Body of pancreas (tissue), 4 donors: ENCODE data around the gene ETHE1. TPM values are rescaled to one million over a fixed set of nuclear protein-coding genes. Genes with fewer than 3 reads are reported as not detected.
"Not testable (repeated sequence)": the region's sequence is repeated elsewhere in the genome, so short reads cannot be mapped to it uniquely, and the experiment has no call there.

Source experiments
- ATAC-seq: fragments of 150-250 bp; one replicate; pipeline ENCODE4 v1.9.1; 2016
- DNase-seq, 4 donors: peaks; one replicate each; pipeline ENCODE4 v3.0.0-alpha.2; 2019
- H3K27ac ChIP-seq, 4 donors: fragments of 200-600 bp; sonication (generic); 1 replicate in 3 of 4; 2 replicates in 1 of 4; pipeline versions ENCODE4 v1.5.1 to v1.6.1; 2016 to 2019; ENCODE audit warnings: mild to moderate bottlenecking in 1 of 4, mixed read lengths in 1 of 4, moderate library complexity in 1 of 4
- H3K27me3 ChIP-seq, 2 donors: fragments of 200-600 bp; sonication (generic); one replicate each; pipeline ENCODE4 v1.6.0; 2016; ENCODE audit warnings: mild to moderate bottlenecking in 1 of 2
- H3K36me3 ChIP-seq, 2 donors: fragments of 200-600 bp; sonication (generic); replicated peaks in 1 of 2; 2 replicates each; pipeline ENCODE4 v1.5.1; 2016; ENCODE audit warnings: low read depth in 2 of 2; ENCODE audit not compliant: insufficient read depth in 1 of 2
- H3K4me1 ChIP-seq: fragments of 200-600 bp; sonication (generic); one replicate; pipeline ENCODE4 v1.6.0; 2016
- H3K4me3 ChIP-seq, 2 donors: fragments of 200-600 bp; sonication (generic); 1 replicate in 1 of 2; 2 replicates in 1 of 2; pipeline ENCODE4 v1.5.1; 2016 to 2019
- H3K9me3 ChIP-seq, 3 donors: fragments of 200-600 bp; sonication (generic); 1 replicate in 2 of 3; 2 replicates in 1 of 3; pipeline ENCODE4 v1.5.1; 2016
- CTCF ChIP-seq, 7 experiments: fragments of 450-650 bp in 4 of 7; fragments of 200-600 bp in 3 of 7; sonication (generic) in 3 of 7; IDR thresholded peaks; one replicate each; pipeline ENCODE4 v1.5.1; 2016 to 2019; ENCODE audit warnings: antibody characterized with exemption in 7 of 7
- POLR2A ChIP-seq, 3 donors: fragments of 450-650 bp; IDR thresholded peaks; one replicate each; pipeline ENCODE4 v1.6.1; 2016; ENCODE audit warnings: antibody characterized with exemption in 3 of 3, mild to moderate bottlenecking in 2 of 3
- WGBS, 2 donors: methylation state at CpG; one replicate each; pipeline ENCODE4 v1.1.5; 2017; 5-methylcytosine and 5-hydroxymethylcytosine counted together
- intact Hi-C: fragments of 100-400 bp; cut with DNase I; formaldehyde crosslinking; loops from one replicate; pipeline ENCODE4 v1.15.1; 2023
- total RNA-seq, 2 donors: library from RNA; depleted of rRNA; stranded (reverse); fragments of >200 nt; gene quantifications; one replicate each; pipeline ENCODE4 v1.1.0, GENCODE V29; 2016

Gene ETHE1
- total RNA-seq, 2 donors from 2014 or later = 21.1 to 29.8 TPM

GRCh38 chr19:43519436-43520088 lies 7.4 kb downstream of the ETHE1 start:
- Histone ChIP-seq H3K27me3 (no peaks in the 10 kb centered on the region), H3K9me3 (no peaks in the 10 kb centered on the region), H3K4me3 (no peak overlapping the region), H3K4me1 (peaks cover 1% of the 10 kb centered on the region), H3K36me3 (no peaks in the 10 kb centered on the region), H3K27ac (no peak overlapping the region)
- ATAC-seq = peak; percentile 77
- intact Hi-C loops = loop anchor here (2.0 kb wide), 1 partner anchor 73 kb away; no protein-coding TSS in a partner anchor
- no peak for TF ChIP-seq POLR2A (IDR thresholded peaks at IDR 0.05)
- TF ChIP-seq CTCF (IDR thresholded peaks at IDR 0.05) = peak; percentile 73 to 90 (median 86)
- 42 to 45% methylated on average over 10 of the region's 10 CpGs for WGBS, 2 donors
- peak; percentile 81 to 86 (median 82) for DNase-seq

GRCh38 chr19:43518051-43518450 lies 8.9 kb downstream of the ETHE1 start:
- DNase-seq (no peak), ATAC-seq (no peak)
- WGBS, 2 donors = 90 to 93% methylated on average over 3 to 4 of the region's 4 CpGs
- no peaks in the 10 kb centered on the region for H3K36me3 ChIP-seq
- H3K27me3 ChIP-seq = no peaks in the 10 kb centered on the region
- no peak overlapping the region for H3K4me3 ChIP-seq
- H3K4me1 ChIP-seq = no peaks in the 10 kb centered on the region
- intact Hi-C loops = loop anchor here (2.0 kb wide), 1 partner anchor 71 kb away; no protein-coding TSS in a partner anchor
- no peak for TF ChIP-seq CTCF (IDR thresholded peaks at IDR 0.05)
- TF ChIP-seq POLR2A (IDR thresholded peaks at IDR 0.05) = no peak
- no peak overlapping the region for H3K27ac ChIP-seq
- no peaks in the 10 kb centered on the region for H3K9me3 ChIP-seq

GRCh38 chr19:43512399-43512798 lies 14.6 kb downstream of the ETHE1 start:
- ATAC-seq, H3K27ac ChIP-seq, H3K4me1 ChIP-seq, intact Hi-C loops, H3K27me3 ChIP-seq, H3K4me3 ChIP-seq, DNase-seq, H3K9me3 ChIP-seq, H3K36me3 ChIP-seq: not testable (repeated sequence)

GRCh38 chr19:43511324-43511723 lies 15.7 kb downstream of the ETHE1 start:
- Histone ChIP-seq H3K36me3 (peaks cover 0 to 2% of the 10 kb centered on the region in 2 donors), H3K9me3 (no peaks in the 10 kb centered on the region), H3K27ac (no peak overlapping the region), H3K27me3 (no peaks in the 10 kb centered on the region), H3K4me1 (no peaks in the 10 kb centered on the region), H3K4me3 (no peak overlapping the region)
- no peak for ATAC-seq
- 90 to 100% methylated on average over 3 to 5 of the region's 5 CpGs for WGBS, 2 donors
- intact Hi-C loops = no loop called here
- DNase-seq = no peak
- TF ChIP-seq CTCF (IDR thresholded peaks at IDR 0.05) (no peak), POLR2A (IDR thresholded peaks at IDR 0.05) (no peak)

GRCh38 chr19:43510713-43511112 lies 16.3 kb downstream of the ETHE1 start:
- Histone ChIP-seq H3K27me3 (no peaks in the 10 kb centered on the region), H3K36me3 (peaks cover 0 to 2% of the 10 kb centered on the region in 2 donors), H3K27ac (no peak overlapping the region), H3K9me3 (no peaks in the 10 kb centered on the region), H3K4me3 (no peak overlapping the region), H3K4me1 (no peaks in the 10 kb centered on the region)
- intact Hi-C loops = no loop called here
- ATAC-seq (no peak), DNase-seq (no peak)
- TF ChIP-seq POLR2A (IDR thresholded peaks at IDR 0.05) (no peak), CTCF (IDR thresholded peaks at IDR 0.05) (no peak)
- 99% methylated on average over 9 of the region's 9 CpGs for WGBS, 2 donors
